ENCODE data around the gene CHIC2. TPM values are rescaled to one million over a fixed set of nuclear protein-coding genes. Genes with fewer than 3 reads are reported as not detected.

CHIC2 gene
- total RNA-seq, 1 donor from 2014 or later, result 29.7 TPM

Other genes with a start within 250 kb of the CHIC2 start
- gene GSX2, start 35.6 kb upstream of the CHIC2 start, total RNA-seq, result not detected in 2 replicates
- 0.20 and 0.35 TPM in 2 replicates for gene PDGFRA, start 164.7 kb upstream of the CHIC2 start, total RNA-seq

All from renal cortical epithelial cell (primary cell).